ENCODE measurements around the gene IL1B.

IL1B gene

DNA sequence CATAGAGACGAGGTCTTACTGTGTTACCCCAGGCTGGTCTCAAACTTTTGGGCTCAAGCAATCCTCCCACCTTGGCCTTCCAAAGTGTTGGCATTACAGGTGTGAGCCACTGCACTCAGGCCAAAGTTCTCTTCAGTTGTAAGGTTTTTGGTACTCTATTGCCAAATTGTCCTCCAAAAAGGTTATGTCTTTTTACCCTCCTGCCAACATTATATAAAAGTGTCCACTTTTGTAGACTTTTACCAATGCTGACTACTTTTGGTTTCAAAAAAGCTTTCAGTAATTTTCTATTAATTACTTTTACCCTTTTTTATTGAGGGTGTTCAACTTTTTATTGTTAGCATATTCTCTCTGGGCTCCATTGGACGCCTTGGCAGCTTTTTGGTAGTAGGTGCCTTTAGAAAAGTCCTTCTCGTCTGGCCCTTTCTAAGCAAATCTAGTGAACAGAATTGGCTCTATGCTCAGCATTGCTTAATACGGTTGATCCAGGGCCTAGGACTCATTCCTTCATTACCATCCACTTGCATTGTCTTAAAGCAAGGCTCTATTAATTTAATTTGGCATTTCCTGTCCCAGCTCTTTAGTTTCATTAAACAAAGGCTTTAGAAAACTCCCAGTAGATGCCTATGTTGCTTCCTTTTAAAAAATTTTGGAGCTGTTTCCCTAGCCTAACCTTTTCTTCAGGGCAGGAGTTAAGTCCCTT lies 35.5 kb downstream of the IL1B start:
- DNase-seq = no peak

GRCh38 chr2:112798979-112799975 lies 37.3 kb downstream of the IL1B start:
- DNase-seq = no peak

DNA sequence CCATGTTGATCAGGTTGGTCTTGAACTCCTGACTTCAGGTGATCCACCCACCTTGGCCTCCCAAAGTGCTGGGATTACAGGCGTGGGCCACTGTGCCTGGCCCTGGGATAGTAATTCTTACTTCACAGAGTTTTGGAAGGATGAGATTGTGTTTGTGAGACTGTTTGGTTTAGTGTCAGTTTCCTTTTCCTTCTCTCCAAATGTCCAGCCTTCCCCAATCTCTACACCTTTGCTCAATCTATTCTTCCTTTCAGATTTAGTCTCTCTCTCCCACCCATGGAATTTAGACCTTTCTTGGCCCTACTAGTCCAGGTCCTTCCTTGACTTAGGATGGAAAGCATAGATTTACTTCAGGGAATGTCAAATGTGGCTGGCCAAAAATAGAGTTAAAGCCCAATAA lies 40.1 kb downstream of the IL1B start:
- no peak for DNase-seq

GRCh38 chr2:112795774-112796173 lies 40.8 kb downstream of the IL1B start:
- no peak for DNase-seq

GRCh38 chr2:112794841-112795240 lies 41.7 kb downstream of the IL1B start:
- no peak for DNase-seq

DNA sequence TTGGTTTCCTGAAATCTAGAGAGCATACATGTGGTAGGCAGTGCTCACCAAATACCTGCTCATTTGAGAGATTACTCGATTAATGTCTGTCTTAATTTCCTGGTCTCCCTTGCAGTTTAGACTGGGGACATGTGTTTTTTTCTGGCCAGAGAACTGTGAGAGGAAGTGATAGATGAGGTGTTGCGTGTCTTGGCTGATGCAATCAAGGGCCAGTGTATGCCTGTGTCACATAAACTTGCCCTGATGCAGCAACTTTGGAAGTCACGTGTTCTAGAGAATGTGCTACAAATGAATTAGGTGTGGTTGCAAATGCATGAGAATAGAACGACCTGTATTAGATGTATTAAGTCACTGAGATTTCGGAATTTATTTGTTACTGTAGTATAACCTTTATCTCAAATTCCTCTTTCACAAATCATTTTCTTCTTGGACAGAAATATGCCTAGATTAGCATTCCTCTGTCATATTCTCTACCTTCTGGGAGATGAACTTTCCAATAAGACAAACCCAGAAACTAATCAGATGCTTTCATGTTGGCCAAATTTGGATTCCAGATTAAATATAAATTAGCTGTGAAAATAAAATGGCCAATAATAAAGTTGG lies 42.3 kb downstream of the IL1B start:
- DNase-seq = no peak

DNA sequence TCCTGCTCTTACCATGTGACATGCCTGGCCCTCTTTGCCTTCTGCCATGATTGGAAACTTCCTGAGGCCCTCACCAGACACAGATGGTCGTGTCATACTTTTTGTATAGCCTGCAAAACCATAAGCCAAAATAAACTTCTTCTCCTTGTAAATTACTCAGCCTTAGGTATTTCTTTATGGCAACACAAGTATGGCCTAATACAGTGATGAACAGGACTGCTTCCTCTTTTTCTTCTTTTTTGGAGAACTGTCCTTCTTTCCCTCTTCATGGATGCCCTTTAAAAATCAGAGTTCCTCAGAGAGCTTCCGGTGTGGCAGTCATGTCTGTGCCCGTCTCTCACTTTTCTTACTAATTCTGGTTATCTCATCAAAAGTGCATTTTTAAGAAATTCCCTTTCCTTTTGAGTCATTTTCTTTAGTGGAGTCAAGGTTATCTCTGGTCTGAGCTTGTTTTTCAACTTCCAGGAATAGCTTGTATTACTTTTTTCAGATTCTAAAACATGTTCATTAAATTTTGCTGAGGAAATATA lies 43.1 kb downstream of the IL1B start:
- DNase-seq = no peak

GRCh38 chr2:112792419-112792818 lies 44.2 kb downstream of the IL1B start:
- DNase-seq = no peak

DNA sequence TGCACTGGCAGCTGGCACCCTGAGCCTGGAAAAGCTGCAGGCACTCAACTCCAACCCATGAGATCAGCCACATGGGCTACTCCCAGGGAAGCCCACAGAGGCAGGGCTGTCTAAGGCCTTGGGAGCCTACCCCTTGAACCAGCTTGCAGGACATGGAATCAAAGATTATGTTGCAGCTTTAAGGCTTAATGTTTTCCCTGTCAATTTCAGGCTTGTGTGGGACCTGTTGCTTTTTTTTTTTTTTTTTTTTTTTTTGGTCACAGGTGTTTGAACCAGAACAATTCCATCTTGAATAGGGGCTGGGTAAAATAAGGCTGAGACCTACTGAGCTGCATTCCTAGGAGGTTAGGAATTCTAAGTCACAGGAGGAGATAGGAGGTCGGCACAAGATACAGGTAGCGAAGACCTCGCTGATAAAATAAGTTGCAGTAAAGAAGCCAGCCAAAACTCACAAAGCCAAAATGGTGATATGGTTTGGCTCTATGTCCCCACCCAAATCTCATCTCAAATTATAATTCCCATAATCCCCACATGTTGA lies 44.8 kb downstream of the IL1B start:
- no peak for DNase-seq

- no peak for DNase-seq
Measured at GRCh38 chr2:112791019-112791418, 45.6 kb downstream of the IL1B start.

GRCh38 chr2:112790305-112790704 lies 46.3 kb downstream of the IL1B start:
- DNase-seq = no peak

DNA sequence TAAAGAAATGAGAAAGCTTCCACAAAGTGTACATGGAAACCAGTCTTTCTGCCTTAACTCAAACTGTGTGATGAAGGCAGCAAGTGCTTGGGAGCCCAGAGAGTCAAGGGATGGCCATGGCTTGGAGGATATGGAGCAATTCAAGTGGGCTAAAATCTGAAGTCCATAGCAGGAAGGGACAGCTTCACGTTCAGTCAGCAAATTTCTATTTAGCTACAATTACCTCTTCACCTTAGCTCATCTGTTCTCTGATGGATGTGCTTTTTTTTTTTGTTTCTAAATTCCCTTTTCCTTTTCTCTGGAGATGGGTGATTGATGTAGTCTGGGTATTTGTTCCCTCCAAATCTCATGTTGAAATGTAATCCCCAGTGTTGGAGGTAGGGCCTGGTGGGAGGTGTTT lies 47.4 kb downstream of the IL1B start:
- DNase-seq = no peak

DNA sequence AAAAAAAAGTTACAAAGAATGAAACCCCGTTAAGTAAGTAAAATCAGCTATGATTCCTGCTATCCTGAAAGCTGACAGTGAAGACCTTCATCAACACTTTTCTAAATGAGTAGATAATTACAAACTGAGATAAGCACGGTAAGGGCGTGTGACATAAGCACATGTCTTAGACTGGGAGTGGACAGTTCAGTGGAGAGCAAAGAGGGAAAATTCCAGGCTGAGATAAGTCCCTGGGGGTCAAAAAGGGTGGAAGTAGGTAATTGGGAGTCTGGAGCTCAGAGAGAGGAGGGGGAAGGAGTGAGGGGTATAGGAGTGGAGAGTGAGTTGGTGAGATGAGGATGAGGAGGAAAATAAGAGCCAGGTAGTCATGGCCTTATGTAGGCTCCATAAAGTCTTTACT lies 47.9 kb downstream of the IL1B start:
- DNase-seq = no peak

- DNase-seq = no peak
Measured at GRCh38 chr2:112787729-112788393, 48.7 kb downstream of the IL1B start.

DNA sequence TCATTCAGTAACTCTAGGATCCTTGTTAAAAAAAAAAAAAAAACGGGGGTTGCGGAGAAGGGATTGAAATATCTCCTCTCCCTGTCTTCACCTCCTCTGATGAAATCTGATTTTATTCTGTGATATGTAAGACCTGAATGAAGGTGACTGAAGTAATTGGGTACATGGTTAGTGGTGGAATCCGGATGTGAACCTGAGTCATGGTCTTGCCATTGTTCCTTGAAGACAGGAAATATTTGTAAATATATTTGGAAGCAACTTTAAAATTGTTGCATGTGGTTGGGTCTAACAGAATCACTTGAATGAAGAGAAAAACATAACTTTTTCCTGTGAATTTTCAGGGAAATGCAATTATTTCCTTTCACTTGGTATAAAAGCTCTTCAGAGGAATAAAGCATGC lies 49.3 kb downstream of the IL1B start:
- DNase-seq = no peak

DNA sequence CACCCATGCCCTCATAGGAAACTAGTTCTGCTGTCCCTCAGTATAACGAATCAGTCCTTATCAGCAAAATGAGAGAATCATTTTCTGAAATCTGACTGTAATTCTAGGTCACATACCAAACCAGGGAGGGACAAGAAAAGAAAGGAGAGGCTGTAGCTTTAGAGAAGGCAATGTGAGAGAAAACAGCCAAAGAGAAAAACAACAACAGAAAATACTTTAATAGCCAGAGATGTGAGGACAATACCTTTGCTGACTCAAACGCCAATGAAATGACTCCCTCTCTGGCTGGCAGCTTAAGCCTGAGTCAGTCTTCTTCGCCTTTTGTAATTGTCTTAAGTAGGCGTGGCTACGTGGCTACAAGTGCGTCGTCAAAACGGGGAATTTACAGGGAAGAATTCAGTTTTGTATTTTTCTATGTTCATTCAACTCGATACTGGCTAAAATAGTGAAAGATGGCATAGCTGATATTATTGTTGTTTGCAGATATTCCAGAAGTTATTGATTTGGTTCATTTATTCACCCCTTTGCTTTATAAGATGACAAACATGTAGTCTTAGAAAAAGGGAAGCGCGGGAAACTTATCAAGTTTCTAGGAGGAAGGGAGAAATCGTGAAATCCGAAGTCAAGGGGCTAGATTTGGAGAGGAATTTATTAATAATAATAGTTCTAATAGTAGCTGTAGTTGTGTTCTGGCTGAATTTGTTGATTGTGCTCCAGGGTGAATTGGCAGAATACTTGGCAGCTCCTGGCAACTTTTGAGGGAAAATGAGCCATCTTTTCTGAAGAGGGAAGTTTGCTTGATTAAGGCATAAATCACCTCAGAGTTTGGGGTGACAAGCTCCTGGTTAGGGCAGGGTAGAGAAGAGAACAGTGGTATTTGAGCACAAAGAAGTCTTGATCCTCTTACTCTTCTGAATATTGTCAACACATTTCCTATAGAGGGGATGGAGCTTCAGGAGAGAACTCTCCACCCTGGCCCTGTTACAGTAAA lies 52.1 kb downstream of the IL1B start, which contains the start of gene IL1A:
Gene IL1A (minus strand): TSS at position 295 of the 991 bp plus-strand sequence. CDS start 723 bp downstream, outside the sequence.
- DNase-seq = no peak

- no peak for DNase-seq
Measured at GRCh38 chr2:112783187-112783714, 53.3 kb downstream of the IL1B start.

DNA sequence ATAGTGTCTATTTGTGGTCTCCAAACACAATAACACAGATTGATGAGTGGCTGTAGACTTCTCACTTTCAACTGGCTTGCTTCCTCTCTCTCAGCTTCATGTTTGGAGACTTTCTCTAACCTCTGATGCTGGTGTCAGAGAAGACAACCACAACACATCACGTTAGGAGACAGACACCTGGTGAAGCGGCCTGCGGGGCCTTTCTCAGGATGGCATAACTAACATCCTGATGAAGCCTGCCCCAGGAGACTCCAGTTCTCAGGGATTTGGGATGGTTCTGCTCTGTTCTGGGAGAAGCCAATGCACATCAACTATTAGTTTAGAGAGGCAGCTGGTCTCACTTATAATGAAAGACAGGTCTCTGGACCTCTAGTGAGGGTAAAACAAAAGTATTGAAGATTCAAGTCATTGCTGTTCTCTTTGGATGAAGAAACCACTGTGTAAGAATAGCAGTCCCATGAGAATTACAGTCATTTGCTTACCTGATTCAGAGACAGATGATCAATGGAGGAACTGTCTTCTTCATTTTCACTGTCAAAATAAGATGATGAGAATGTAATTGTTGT lies 54.3 kb downstream of the IL1B start:
- no peak for DNase-seq

Data from effector CD4-positive, alpha-beta T cell (primary cell).